Neural cell (in vitro differentiated cells): ENCODE results near the gene NEURL1. TPM values are rescaled to one million over a fixed set of nuclear protein-coding genes. Genes with fewer than 3 reads are reported as not detected.

Source experiments
- H2AFZ ChIP-seq: fragments of 200-600, 300-800 bp; sonication (generic), shearing (Covaris generic); 2 replicates; pipeline ENCODE4 v1.6.0; 2014; ENCODE audit warnings: low read depth, mild to moderate bottlenecking, antibody characterized with exemption, low read length, moderate library complexity
- H3F3A ChIP-seq: fragments of 200-600 bp; shearing (Covaris generic); 2 replicates; pipeline ENCODE4 v1.6.1; 2016; ENCODE audit warnings: mild to moderate bottlenecking, moderate library complexity, mixed read lengths, antibody characterized with exemption, low read length; ENCODE audit not compliant: insufficient read depth, poor library complexity, severe bottlenecking
- H3K27ac ChIP-seq: fragments of 200-600, 300-800 bp; sonication (generic), shearing (Covaris generic); 2 replicates; pipeline ENCODE4 v1.5.1; 2014; ENCODE audit warnings: mild to moderate bottlenecking, low read length, moderate library complexity
- H3K27me3 ChIP-seq: fragments of 300-800, 200-600 bp; sonication (generic), shearing (Covaris generic); 2 replicates; pipeline ENCODE4 v1.6.0; 2014; ENCODE audit warnings: mild to moderate bottlenecking, low read depth, low read length, moderate library complexity; ENCODE audit not compliant: insufficient read depth
- H3K36me3 ChIP-seq: fragments of 300-800, 200-600 bp; sonication (generic), shearing (Covaris generic); 2 replicates; pipeline ENCODE4 v1.5.1; 2014; ENCODE audit warnings: mild to moderate bottlenecking, antibody characterized with exemption, low read length, moderate library complexity; ENCODE audit not compliant: insufficient read depth
- H3K4me2 ChIP-seq: fragments of 300-800, 200-600 bp; sonication (generic), shearing (Covaris generic); 2 replicates; pipeline ENCODE4 v1.6.0; 2014; ENCODE audit warnings: mild to moderate bottlenecking, low read length
- H3K4me3 ChIP-seq: fragments of 300-800, 200-600 bp; sonication (generic), shearing (Covaris generic); 2 replicates; pipeline ENCODE4 v1.5.1; 2014; ENCODE audit warnings: mild to moderate bottlenecking, low read length, moderate library complexity
- H3K79me2 ChIP-seq: fragments of 200-600 bp; shearing (Covaris generic); replicated peaks from 2 replicates; pipeline ENCODE4 v1.6.0; 2014; ENCODE audit warnings: mild to moderate bottlenecking, low read length, moderate library complexity; ENCODE audit not compliant: insufficient read depth
- H3K9ac ChIP-seq: fragments of 300-800, 200-600 bp; sonication (generic), shearing (Covaris generic); 2 replicates; pipeline ENCODE4 v1.6.1; 2016; ENCODE audit warnings: mild to moderate bottlenecking, low read length, mixed read lengths
- H3K9me2 ChIP-seq: fragments of 200-600 bp; shearing (Covaris generic); 2 replicates; pipeline ENCODE4 v1.6.1; 2016; ENCODE audit warnings: mild to moderate bottlenecking, low read length, mixed read lengths; ENCODE audit not compliant: insufficient read depth
- H3K9me3 ChIP-seq: fragments of 200-600, 300-800 bp; sonication (generic), shearing (Covaris generic); 2 replicates; pipeline ENCODE4 v1.6.1; 2016; ENCODE audit warnings: mild to moderate bottlenecking, mixed run types, low read length, moderate library complexity, mixed read lengths
- H4K20me1 ChIP-seq: fragments of 200-600 bp; shearing (Covaris generic); 2 replicates; pipeline ENCODE4 v1.6.1; 2016; ENCODE audit warnings: mild to moderate bottlenecking, mixed run types; ENCODE audit not compliant: insufficient read depth
- EP300 ChIP-seq: fragments of 450-650 bp; conservative IDR thresholded peaks from 2 replicates; pipeline ENCODE4 v1.6.1; 2014; ENCODE audit warnings: antibody characterized with exemption, mild to moderate bottlenecking, moderate library complexity; ENCODE audit not compliant: poor library complexity, severe bottlenecking
- EZH2 ChIP-seq: fragments of 200-600, 300-800 bp; shearing (Covaris generic), sonication (generic); IDR thresholded peaks from 2 replicates; pipeline ENCODE4 v1.6.1; 2014; ENCODE audit warnings: antibody characterized with exemption, low read length, borderline replicate concordance, mild to moderate bottlenecking; ENCODE audit not compliant: insufficient read depth, poor library complexity, severe bottlenecking
- MXI1 ChIP-seq: fragments of 450-650 bp; conservative IDR thresholded peaks from 2 replicates; pipeline ENCODE4 v1.6.1; 2014; ENCODE audit warnings: antibody characterized with exemption, mild to moderate bottlenecking; ENCODE audit not compliant: poor library complexity, severe bottlenecking
- POLR2AphosphoS5 ChIP-seq: IDR thresholded peaks from 2 replicates; pipeline ENCODE4 v1.6.1; 2012
- RAD21 ChIP-seq: fragments of 450-650 bp; conservative IDR thresholded peaks from 2 replicates; pipeline ENCODE4 v1.6.1; 2014; ENCODE audit warnings: antibody characterized with exemption, mild to moderate bottlenecking, moderate library complexity
- SMC3 ChIP-seq: fragments of 450-650 bp; conservative IDR thresholded peaks from 2 replicates; pipeline ENCODE4 v1.6.1; 2014; ENCODE audit warnings: antibody characterized with exemption, mild to moderate bottlenecking, moderate library complexity; ENCODE audit not compliant: poor library complexity
- TAF1 ChIP-seq: IDR thresholded peaks from 2 replicates; pipeline ENCODE4 v1.6.1; 2012; ENCODE audit warnings: low read depth
- polyA plus RNA-seq: library from polyadenylated mRNA; depleted of rRNA; stranded (reverse); fragments of >200 nt; gene quantifications from 2 replicates; pipeline ENCODE4 v1.2.3, GENCODE V29; 2014
- TF ChIP-seq, protein P1 (sequence below): IDR thresholded peaks from 2 replicates; pipeline ENCODE4 v1.6.1; 2012; ENCODE audit warnings: borderline replicate concordance
- TF ChIP-seq, protein P2 (sequence below): fragments of 450-650 bp; IDR thresholded peaks from 2 replicates; pipeline ENCODE4 v1.5.1; 2014; ENCODE audit warnings: antibody characterized with exemption, mild to moderate bottlenecking, moderate library complexity; ENCODE audit not compliant: poor library complexity, severe bottlenecking

The NEURL1 gene
- polyA plus RNA-seq, 1 donor from 2014 or later = 12.3 TPM

DNA sequence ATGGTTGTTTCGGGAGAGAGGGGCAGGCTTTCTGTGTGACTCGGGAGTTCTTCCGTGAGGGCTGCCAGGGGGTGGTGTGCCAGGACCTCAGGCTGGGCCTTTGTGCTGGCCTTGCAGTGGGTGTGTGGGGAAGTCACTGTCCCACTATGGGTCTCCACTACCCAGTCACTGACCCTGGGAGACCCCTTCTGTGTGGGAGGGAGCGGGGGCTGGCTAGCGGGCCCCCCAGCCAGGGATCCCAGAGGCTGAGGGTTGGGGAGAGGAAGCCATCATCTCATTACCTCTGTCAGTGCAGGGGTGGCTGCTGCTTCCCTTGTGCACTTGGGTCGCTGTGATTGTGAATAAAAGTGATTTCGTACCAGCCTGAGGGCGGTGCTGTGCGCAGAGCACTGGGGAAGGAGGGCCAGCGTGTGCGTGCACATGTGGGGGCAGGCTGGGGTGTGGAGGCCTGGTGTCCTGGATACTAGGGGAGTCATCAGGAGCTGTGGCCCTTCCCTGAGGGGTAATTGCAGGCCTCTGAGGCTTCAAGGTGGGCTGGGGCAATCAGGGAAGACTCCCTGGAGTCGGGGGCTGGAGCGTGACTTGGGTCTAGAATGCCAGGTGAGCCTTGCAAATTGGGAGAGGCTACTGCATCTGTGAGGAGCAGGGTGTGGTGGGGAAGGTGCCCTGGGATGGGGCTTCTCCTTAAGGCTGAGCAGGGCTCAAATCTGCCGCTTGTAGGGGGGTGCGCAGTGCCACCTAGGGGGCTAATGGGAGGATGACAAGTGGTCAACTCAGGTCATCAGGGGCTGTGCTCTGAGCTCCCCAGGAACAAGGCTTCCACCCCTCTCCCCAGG lies 98.9 kb downstream of the NEURL1 start:
- Histone ChIP-seq H3K27ac (no peak overlapping the region), H3K4me2 (no peak overlapping the region), H3K9ac (no peak overlapping the region), H3K9me2 (no peaks in the 10 kb centered on the region), H2AFZ (no peak overlapping the region), H3K9me3 (no peaks in the 10 kb centered on the region), H3K27me3 (no peaks in the 10 kb centered on the region), H3K36me3 (no peaks in the 10 kb centered on the region), H3K79me2 (no peaks in the 10 kb centered on the region), H4K20me1 (no peaks in the 10 kb centered on the region), H3K4me3 (no peak overlapping the region), H3F3A (no peaks in the 10 kb centered on the region)
- TF ChIP-seq SMC3 (peak; percentile 65), TAF1 (no peak), MXI1 (no peak), EP300 (no peak), POLR2AphosphoS5 (no peak), RAD21 (peak; percentile 62), EZH2 (no peak)
- TF ChIP-seq, protein P1, sequence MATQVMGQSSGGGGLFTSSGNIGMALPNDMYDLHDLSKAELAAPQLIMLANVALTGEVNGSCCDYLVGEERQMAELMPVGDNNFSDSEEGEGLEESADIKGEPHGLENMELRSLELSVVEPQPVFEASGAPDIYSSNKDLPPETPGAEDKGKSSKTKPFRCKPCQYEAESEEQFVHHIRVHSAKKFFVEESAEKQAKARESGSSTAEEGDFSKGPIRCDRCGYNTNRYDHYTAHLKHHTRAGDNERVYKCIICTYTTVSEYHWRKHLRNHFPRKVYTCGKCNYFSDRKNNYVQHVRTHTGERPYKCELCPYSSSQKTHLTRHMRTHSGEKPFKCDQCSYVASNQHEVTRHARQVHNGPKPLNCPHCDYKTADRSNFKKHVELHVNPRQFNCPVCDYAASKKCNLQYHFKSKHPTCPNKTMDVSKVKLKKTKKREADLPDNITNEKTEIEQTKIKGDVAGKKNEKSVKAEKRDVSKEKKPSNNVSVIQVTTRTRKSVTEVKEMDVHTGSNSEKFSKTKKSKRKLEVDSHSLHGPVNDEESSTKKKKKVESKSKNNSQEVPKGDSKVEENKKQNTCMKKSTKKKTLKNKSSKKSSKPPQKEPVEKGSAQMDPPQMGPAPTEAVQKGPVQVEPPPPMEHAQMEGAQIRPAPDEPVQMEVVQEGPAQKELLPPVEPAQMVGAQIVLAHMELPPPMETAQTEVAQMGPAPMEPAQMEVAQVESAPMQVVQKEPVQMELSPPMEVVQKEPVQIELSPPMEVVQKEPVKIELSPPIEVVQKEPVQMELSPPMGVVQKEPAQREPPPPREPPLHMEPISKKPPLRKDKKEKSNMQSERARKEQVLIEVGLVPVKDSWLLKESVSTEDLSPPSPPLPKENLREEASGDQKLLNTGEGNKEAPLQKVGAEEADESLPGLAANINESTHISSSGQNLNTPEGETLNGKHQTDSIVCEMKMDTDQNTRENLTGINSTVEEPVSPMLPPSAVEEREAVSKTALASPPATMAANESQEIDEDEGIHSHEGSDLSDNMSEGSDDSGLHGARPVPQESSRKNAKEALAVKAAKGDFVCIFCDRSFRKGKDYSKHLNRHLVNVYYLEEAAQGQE = no peak
- TF ChIP-seq, protein P2, sequence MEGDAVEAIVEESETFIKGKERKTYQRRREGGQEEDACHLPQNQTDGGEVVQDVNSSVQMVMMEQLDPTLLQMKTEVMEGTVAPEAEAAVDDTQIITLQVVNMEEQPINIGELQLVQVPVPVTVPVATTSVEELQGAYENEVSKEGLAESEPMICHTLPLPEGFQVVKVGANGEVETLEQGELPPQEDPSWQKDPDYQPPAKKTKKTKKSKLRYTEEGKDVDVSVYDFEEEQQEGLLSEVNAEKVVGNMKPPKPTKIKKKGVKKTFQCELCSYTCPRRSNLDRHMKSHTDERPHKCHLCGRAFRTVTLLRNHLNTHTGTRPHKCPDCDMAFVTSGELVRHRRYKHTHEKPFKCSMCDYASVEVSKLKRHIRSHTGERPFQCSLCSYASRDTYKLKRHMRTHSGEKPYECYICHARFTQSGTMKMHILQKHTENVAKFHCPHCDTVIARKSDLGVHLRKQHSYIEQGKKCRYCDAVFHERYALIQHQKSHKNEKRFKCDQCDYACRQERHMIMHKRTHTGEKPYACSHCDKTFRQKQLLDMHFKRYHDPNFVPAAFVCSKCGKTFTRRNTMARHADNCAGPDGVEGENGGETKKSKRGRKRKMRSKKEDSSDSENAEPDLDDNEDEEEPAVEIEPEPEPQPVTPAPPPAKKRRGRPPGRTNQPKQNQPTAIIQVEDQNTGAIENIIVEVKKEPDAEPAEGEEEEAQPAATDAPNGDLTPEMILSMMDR = peak; percentile 64

DNA sequence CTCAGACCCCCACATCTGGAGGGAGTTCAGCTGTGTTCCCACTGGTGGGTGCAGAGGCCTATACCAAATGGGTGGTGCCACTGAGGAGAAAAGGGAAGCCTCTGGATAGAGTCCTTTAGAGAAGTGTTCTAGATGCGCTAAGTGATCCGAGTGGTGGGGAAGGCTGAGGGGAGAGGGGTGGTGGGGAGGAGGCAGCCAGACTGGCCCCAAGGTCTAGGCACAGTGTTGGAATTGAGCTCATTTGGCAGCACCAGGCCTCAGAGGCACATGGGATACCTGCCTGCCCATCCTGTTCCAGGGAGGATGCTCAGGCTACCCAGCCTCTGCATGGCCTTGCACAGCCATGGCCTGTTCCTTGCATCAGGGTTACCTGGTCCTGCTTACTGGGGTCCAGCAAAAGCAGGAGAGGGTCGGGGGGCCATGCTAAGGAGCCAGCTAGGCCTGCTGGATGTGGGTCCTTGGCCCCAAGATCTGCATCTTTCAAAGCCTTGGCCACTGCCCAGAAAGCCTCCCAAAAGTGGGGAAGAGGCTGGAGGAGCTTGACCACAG lies 99.6 kb downstream of the NEURL1 start:
- H3K9me3 ChIP-seq = no peaks in the 10 kb centered on the region
- no peak overlapping the region for H3K27ac ChIP-seq
- TF ChIP-seq EZH2 = no peak
- no peak for TF ChIP-seq EP300
- TF ChIP-seq, protein P2 = no peak
- TF ChIP-seq, protein P1 = no peak
- TF ChIP-seq MXI1 = no peak
- no peak for TF ChIP-seq RAD21
- TF ChIP-seq SMC3 = no peak
- TF ChIP-seq TAF1 = no peak
- TF ChIP-seq POLR2AphosphoS5 = no peak
- no peaks in the 10 kb centered on the region for H3K79me2 ChIP-seq
- H3F3A ChIP-seq = no peaks in the 10 kb centered on the region
- no peaks in the 10 kb centered on the region for H3K36me3 ChIP-seq
- H3K4me2 ChIP-seq = no peak overlapping the region
- H3K9me2 ChIP-seq = no peaks in the 10 kb centered on the region
- H3K27me3 ChIP-seq = no peaks in the 10 kb centered on the region
- H3K4me3 ChIP-seq = no peak overlapping the region
- H4K20me1 ChIP-seq = no peaks in the 10 kb centered on the region
- H3K9ac ChIP-seq = no peak overlapping the region
- no peak overlapping the region for H2AFZ ChIP-seq
